HEK293 (cell line): Measurements from ENCODE around the gene ALOXE3.
A peak's percentile ranks its signal among the peaks of the same experiment; 100 is the strongest.

Experiments used
- CTCF ChIA-PET: fragments of 350-600 bp; formaldehyde crosslinking; extraction: SDS; loops from one replicate; lab custom pipeline; 2021; ENCODE audit warnings: antibody characterized with exemption; lab: Yijun Ruan, JAX
- POLR2A ChIA-PET: fragments of 300-600 bp; formaldehyde crosslinking; extraction: SDS; loops from one replicate; lab custom pipeline; 2020; ENCODE audit warnings: antibody characterized with exemption, inconsistent platforms; lab: Yijun Ruan, JAX
- H3K27ac ChIP-seq: fragments of 200-500 bp; sonication (Bioruptor generic); 2 replicates; pipeline ENCODE4 v1.5.1; 2014; ENCODE audit warnings: low read depth, low read length, control low read depth, inconsistent platforms; ENCODE audit errors: extremely low read depth
- H3K36me3 ChIP-seq, 2 experiments: fragments of 200-500 bp in 1 of 2; sonication (Bioruptor generic) in 1 of 2; 1 replicate in 1 of 2; 2 replicates in 1 of 2; pipeline ENCODE4 v1.5.1; 2014 to 2017; ENCODE audit warnings: inconsistent platforms in 2 of 2, low read length in 2 of 2; ENCODE audit not compliant: control insufficient read depth in 2 of 2, insufficient read depth in 1 of 2
- H3K4me1 ChIP-seq: fragments of 200-500 bp; sonication (Bioruptor generic); 2 replicates; pipeline ENCODE4 v1.5.1; 2014; ENCODE audit warnings: mild to moderate bottlenecking, low read length, inconsistent platforms; ENCODE audit not compliant: control insufficient read depth, insufficient read depth
- H3K4me3 ChIP-seq: 2 replicates; pipeline ENCODE4 v1.5.1; 2011; ENCODE audit warnings: low read depth, mild to moderate bottlenecking, control low read depth, low read length, moderate library complexity
- H3K9me3 ChIP-seq: fragments of 200-500 bp; sonication (Bioruptor generic); 2 replicates; pipeline ENCODE4 v1.5.1; 2014; ENCODE audit warnings: low read depth, low read length, inconsistent platforms; ENCODE audit not compliant: control insufficient read depth, insufficient read depth
- HOXC10 ChIP-seq: sonication (generic); formaldehyde crosslinking; IDR thresholded peaks from 2 replicates; pipeline ENCODE4 v1.8.1; 2023; ENCODE audit warnings: mild to moderate bottlenecking, missing genetic modification reagents
- REPIN1 ChIP-seq: fragments of 450-650 bp; formaldehyde crosslinking; IDR thresholded peaks from 2 replicates; pipeline ENCODE4 v1.5.1; 2017; ENCODE audit warnings: missing biosample characterization, missing genetic modification characterization, low read depth
- SP2 ChIP-seq: fragments of 450-650 bp; formaldehyde crosslinking; IDR thresholded peaks from 2 replicates; pipeline ENCODE4 v1.5.1; 2016; ENCODE audit warnings: missing biosample characterization, missing genetic modification characterization
- ZBTB1 ChIP-seq: fragments of 450-650 bp; formaldehyde crosslinking; IDR thresholded peaks from 2 replicates; pipeline ENCODE4 v1.5.1; 2016; ENCODE audit warnings: missing biosample characterization, missing genetic modification characterization
- ZIC2 ChIP-seq: fragments of 450-650 bp; formaldehyde crosslinking; IDR thresholded peaks from 2 replicates; pipeline ENCODE4 v1.5.1; 2016; ENCODE audit warnings: missing biosample characterization, missing genetic modification characterization
- ZNF2 ChIP-seq: fragments of 450-650 bp; formaldehyde crosslinking; IDR thresholded peaks from 2 replicates; pipeline ENCODE4 v1.5.1; 2016; ENCODE audit warnings: missing biosample characterization, missing genetic modification characterization
- ZNF24 ChIP-seq: fragments of 450-650 bp; formaldehyde crosslinking; IDR thresholded peaks from 2 replicates; pipeline ENCODE4 v1.5.1; 2016; ENCODE audit warnings: missing biosample characterization, missing genetic modification characterization
- ZNF561 ChIP-seq: fragments of 450-650 bp; IDR thresholded peaks from 2 replicates; pipeline ENCODE4 v1.5.1; 2018; ENCODE audit warnings: missing biosample characterization, missing genetic modification characterization, borderline replicate concordance
- ZNF610 ChIP-seq: fragments of 450-650 bp; formaldehyde crosslinking; IDR thresholded peaks from 2 replicates; pipeline ENCODE4 v1.5.1; 2016; ENCODE audit warnings: missing biosample characterization, missing genetic modification characterization, borderline replicate concordance
- ZNF670 ChIP-seq: fragments of 450-650 bp; formaldehyde crosslinking; IDR thresholded peaks from 2 replicates; pipeline ENCODE4 v1.5.1; 2016; ENCODE audit warnings: missing biosample characterization, missing genetic modification characterization, low read depth
- ZNF76 ChIP-seq: fragments of 450-650 bp; formaldehyde crosslinking; IDR thresholded peaks from 2 replicates; pipeline ENCODE4; 2016; ENCODE audit warnings: low read depth, missing biosample characterization, missing genetic modification characterization, borderline replicate concordance
- ZNF776 ChIP-seq: fragments of 450-650 bp; formaldehyde crosslinking; IDR thresholded peaks from 2 replicates; pipeline ENCODE4 v1.5.0; 2017; ENCODE audit warnings: missing biosample characterization, missing genetic modification characterization, borderline replicate concordance
- ZXDB ChIP-seq: fragments of 450-650 bp; formaldehyde crosslinking; IDR thresholded peaks from 2 replicates; pipeline ENCODE4 v1.5.1; 2016; ENCODE audit warnings: missing biosample characterization, missing genetic modification characterization
- TF ChIP-seq, protein P1 (sequence below): fragments of 450-650 bp; formaldehyde crosslinking; IDR thresholded peaks from 2 replicates; pipeline ENCODE4 v1.5.1; 2017; ENCODE audit warnings: missing biosample characterization, missing genetic modification characterization
- TF ChIP-seq, protein P2 (sequence below): fragments of 450-650 bp; formaldehyde crosslinking; IDR thresholded peaks from 2 replicates; pipeline ENCODE4 v1.5.1; 2016; ENCODE audit warnings: missing biosample characterization, missing genetic modification characterization
- TF ChIP-seq, protein P3 (sequence below): fragments of 450-650 bp; formaldehyde crosslinking; IDR thresholded peaks from 2 replicates; pipeline ENCODE4 v1.5.1; 2017; ENCODE audit warnings: missing biosample characterization, missing genetic modification characterization

The ALOXE3 gene

DNA sequence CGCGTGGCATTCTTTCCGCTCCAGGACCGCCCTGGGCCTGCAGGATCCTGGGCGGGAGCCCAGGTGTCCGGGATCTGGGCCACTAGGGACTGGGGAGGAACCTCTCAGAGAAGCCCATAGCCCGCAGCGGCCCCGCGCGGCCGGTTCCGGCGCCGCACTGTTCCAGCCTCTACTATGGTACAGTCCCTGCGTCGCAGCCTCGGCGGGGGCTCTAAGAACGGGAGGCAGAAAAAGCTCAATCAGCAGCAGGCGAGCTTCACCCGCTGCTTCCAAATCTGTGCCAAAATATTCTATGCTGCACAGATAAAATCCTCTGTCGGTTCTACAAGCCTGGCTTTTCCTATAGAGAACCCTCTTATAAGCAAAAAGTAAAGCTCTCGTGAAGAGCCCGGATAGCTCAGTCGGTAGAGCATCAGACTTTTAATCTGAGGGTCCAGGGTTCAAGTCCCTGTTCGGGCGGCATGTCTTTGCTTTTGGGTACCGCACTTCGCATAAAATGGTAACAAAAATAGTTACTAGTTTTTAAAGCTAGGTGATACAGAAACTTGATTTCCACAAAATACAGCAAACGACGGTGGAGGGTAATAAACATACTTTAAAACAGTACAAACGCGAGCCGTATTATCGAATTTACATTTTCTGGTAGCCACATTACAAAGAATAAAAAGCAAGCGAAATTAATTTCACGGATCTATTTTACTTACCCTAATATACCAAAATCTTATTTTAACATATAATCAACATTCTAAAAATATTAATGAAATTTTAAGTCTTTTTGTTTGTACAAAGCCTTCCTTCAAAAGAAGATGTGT, 661 bp upstream of the ALOXE3 start (continued):
- TF ChIP-seq ZNF24 (tag by site-specific recombination) (peak; percentile 82; the same call in 1 of the 2 replicates), ZNF610 (no peak), ZNF776 (no peak), ZBTB1 (tag by site-specific recombination) (no peak), ZNF2 (tag by site-specific recombination) (peak; percentile 94), ZXDB (tag by site-specific recombination) (no peak), ZNF670 (tag by site-specific recombination) (no peak)
- TF ChIP-seq, protein P1, sequence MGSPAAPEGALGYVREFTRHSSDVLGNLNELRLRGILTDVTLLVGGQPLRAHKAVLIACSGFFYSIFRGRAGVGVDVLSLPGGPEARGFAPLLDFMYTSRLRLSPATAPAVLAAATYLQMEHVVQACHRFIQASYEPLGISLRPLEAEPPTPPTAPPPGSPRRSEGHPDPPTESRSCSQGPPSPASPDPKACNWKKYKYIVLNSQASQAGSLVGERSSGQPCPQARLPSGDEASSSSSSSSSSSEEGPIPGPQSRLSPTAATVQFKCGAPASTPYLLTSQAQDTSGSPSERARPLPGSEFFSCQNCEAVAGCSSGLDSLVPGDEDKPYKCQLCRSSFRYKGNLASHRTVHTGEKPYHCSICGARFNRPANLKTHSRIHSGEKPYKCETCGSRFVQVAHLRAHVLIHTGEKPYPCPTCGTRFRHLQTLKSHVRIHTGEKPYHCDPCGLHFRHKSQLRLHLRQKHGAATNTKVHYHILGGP (tag by site-specific recombination): no peak
- TF ChIP-seq, protein P2, sequence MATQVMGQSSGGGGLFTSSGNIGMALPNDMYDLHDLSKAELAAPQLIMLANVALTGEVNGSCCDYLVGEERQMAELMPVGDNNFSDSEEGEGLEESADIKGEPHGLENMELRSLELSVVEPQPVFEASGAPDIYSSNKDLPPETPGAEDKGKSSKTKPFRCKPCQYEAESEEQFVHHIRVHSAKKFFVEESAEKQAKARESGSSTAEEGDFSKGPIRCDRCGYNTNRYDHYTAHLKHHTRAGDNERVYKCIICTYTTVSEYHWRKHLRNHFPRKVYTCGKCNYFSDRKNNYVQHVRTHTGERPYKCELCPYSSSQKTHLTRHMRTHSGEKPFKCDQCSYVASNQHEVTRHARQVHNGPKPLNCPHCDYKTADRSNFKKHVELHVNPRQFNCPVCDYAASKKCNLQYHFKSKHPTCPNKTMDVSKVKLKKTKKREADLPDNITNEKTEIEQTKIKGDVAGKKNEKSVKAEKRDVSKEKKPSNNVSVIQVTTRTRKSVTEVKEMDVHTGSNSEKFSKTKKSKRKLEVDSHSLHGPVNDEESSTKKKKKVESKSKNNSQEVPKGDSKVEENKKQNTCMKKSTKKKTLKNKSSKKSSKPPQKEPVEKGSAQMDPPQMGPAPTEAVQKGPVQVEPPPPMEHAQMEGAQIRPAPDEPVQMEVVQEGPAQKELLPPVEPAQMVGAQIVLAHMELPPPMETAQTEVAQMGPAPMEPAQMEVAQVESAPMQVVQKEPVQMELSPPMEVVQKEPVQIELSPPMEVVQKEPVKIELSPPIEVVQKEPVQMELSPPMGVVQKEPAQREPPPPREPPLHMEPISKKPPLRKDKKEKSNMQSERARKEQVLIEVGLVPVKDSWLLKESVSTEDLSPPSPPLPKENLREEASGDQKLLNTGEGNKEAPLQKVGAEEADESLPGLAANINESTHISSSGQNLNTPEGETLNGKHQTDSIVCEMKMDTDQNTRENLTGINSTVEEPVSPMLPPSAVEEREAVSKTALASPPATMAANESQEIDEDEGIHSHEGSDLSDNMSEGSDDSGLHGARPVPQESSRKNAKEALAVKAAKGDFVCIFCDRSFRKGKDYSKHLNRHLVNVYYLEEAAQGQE (tag by site-specific recombination): no peak

DNA sequence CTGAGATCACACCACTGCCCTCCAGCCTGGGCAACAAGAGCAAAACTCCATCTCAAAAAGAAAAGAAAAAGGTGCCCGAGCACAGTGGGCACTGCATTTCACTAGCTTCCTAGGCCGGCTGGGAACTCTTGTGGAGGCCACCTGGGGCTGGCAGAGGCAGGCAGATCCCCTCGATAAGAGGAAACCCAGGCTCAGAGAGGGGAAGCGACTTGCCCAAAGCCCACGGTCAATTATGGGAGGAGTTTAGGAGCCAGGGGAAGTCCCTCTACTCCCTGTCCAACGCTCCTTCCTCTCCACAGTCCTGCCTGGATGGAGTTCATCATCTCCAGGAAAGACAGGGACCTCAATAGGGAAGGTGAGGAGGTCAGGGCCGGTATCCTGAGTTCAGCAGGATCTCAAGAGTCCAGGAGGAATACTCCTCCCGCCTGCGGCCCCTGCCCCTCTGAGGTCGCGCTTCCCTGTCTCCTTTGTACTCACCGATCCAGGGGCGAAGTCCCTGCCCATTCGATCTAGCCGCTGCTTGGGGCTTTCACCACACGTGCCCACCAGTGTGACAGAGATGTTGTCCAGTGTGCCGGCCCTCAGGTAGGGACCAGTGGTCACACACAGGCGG, 841 bp downstream of the ALOXE3 start:
- Histone ChIP-seq H3K36me3 (no peaks in the 10 kb centered on the region), H3K9me3 (no peaks in the 10 kb centered on the region), H3K27ac (no peak overlapping the region; the same call in 1 of the 2 replicates), H3K4me3 (peak overlapping the region; percentile 48), H3K4me1 (no peaks in the 10 kb centered on the region; the same call in 1 of the 2 replicates)
- CTCF ChIA-PET: interaction anchor here (0.8 to 3.5 kb wide), 18 partner anchors 9 to 109 kb away, joined by 3 to 81 read pairs (median 16); partner anchors contain the start of gene ALOX12B
- POLR2A ChIA-PET: interaction anchor here (3.5 kb wide), 1 partner anchor 105 kb away, joined by 32 read pairs; no protein-coding TSS in a partner anchor
- TF ChIP-seq, protein P3, sequence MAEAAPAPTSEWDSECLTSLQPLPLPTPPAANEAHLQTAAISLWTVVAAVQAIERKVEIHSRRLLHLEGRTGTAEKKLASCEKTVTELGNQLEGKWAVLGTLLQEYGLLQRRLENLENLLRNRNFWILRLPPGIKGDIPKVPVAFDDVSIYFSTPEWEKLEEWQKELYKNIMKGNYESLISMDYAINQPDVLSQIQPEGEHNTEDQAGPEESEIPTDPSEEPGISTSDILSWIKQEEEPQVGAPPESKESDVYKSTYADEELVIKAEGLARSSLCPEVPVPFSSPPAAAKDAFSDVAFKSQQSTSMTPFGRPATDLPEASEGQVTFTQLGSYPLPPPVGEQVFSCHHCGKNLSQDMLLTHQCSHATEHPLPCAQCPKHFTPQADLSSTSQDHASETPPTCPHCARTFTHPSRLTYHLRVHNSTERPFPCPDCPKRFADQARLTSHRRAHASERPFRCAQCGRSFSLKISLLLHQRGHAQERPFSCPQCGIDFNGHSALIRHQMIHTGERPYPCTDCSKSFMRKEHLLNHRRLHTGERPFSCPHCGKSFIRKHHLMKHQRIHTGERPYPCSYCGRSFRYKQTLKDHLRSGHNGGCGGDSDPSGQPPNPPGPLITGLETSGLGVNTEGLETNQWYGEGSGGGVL (tag by site-specific recombination): no peak
- TF ChIP-seq ZNF561 (tag by site-specific recombination) (no peak), REPIN1 (tag by site-specific recombination) (no peak), HOXC10 (CRISPR knock-in tag) (no peak)

DNA sequence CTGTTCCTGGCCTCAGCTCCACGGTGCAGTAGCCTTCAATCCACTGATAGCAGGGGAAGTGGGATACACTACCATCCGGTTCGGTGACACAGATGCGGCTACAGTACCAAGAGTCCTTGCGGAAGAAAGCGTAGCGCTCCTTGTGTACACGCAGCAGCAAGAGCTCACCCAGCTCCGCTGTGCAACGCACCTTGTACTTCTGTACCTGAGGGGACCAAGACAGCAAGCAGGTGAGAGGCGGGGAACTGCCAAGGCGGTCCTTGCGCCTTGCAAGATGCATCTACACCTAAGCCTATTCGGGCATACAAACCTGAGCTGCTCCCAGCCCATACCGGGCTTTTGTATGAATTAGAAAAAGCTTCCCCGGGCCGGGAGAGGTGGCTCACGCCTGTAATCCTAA, 1.5 kb downstream of the ALOXE3 start:
- no peak for TF ChIP-seq ZIC2 (tag by site-specific recombination)
- no peak for TF ChIP-seq SP2 (tag by site-specific recombination)
- TF ChIP-seq ZNF76 (tag by site-specific recombination): no peak
- POLR2A ChIA-PET: no interaction called here
- Histone ChIP-seq H3K36me3 (no peaks in the 10 kb centered on the region), H3K27ac (no peak overlapping the region), H3K9me3 (no peaks in the 10 kb centered on the region), H3K4me1 (no peaks in the 10 kb centered on the region; the same call in 1 of the 2 replicates), H3K4me3 (no peak overlapping the region)
- CTCF ChIA-PET: interaction anchor here (0.6 to 3.5 kb wide), 10 partner anchors 8 to 129 kb away, joined by 3 to 41 read pairs (median 7); no protein-coding TSS in a partner anchor
